Skeletal muscle cell (primary cell): ENCODE measurements around the gene MARCKSL1.

Experiments used
- DNase-seq: peaks from one replicate; pipeline ENCODE4 v3.0.0-alpha.2; 2010; ENCODE audit warnings: low read depth
- H3K4me3 ChIP-seq: 2 replicates; pipeline ENCODE4 v1.5.1; 2011; ENCODE audit warnings: low read depth, mild to moderate bottlenecking, control low read depth, low read length, moderate library complexity

Gene MARCKSL1

GRCh38 chr1:32353886-32354570 is 18.0 kb upstream of the MARCKSL1 start:
- peak; percentile 39 for DNase-seq
- H3K4me3 ChIP-seq: no peak overlapping the region

GRCh38 chr1:32353431-32353830 is 17.4 kb upstream of the MARCKSL1 start:
- DNase-seq: no peak
- H3K4me3 ChIP-seq: no peak overlapping the region

- no peak for DNase-seq
- H3K4me3 ChIP-seq: no peak overlapping the region
These were observed 16.9 kb upstream of the MARCKSL1 start for GRCh38 chr1:32352831-32353383.

- DNase-seq: no peak
- peak overlapping the region; percentile 62 for H3K4me3 ChIP-seq
These were observed 16.3 kb upstream of the MARCKSL1 start for GRCh38 chr1:32352239-32352745.

- DNase-seq: peak; percentile 72
- H3K4me3 ChIP-seq: peak overlapping the region; percentile 62
These were observed 15.6 kb upstream of the MARCKSL1 start for GRCh38 chr1:32351399-32352238.

- H3K4me3 ChIP-seq: peak overlapping the region; percentile 62
- no peak for DNase-seq
These were observed 14.9 kb upstream of the MARCKSL1 start for GRCh38 chr1:32350785-32351398.

GRCh38 chr1:32349211-32349708 is 13.2 kb upstream of the MARCKSL1 start:
- peak; percentile 29 for DNase-seq
- H3K4me3 ChIP-seq: no peak overlapping the region

GRCh38 chr1:32346532-32347157 is 10.6 kb upstream of the MARCKSL1 start:
- H3K4me3 ChIP-seq: no peak overlapping the region
- DNase-seq: no peak

GRCh38 chr1:32345289-32345827 is 9.3 kb upstream of the MARCKSL1 start:
- DNase-seq: peak; percentile 43
- no peak overlapping the region for H3K4me3 ChIP-seq

- H3K4me3 ChIP-seq: no peak overlapping the region
- no peak for DNase-seq
These were observed 6.7 kb upstream of the MARCKSL1 start for GRCh38 chr1:32342704-32343103.

GRCh38 chr1:32341971-32342370 is 5.9 kb upstream of the MARCKSL1 start:
- DNase-seq: no peak

GRCh38 chr1:32341186-32341757 is 5.2 kb upstream of the MARCKSL1 start:
- no peak overlapping the region for H3K4me3 ChIP-seq
- no peak for DNase-seq

More at GRCh38 chr1:32341971-32342370, 5.9 kb upstream of the MARCKSL1 start:
- H3K4me3 ChIP-seq: no peak overlapping the region

GRCh38 chr1:32339363-32339978 is 3.4 kb upstream of the MARCKSL1 start:
- DNase-seq: no peak
- no peak overlapping the region for H3K4me3 ChIP-seq

GRCh38 chr1:32338637-32339145 is 2.7 kb upstream of the MARCKSL1 start:
- no peak for DNase-seq
- H3K4me3 ChIP-seq: no peak overlapping the region

GRCh38 chr1:32337855-32338636 is 2.0 kb upstream of the MARCKSL1 start:
- H3K4me3 ChIP-seq: no peak overlapping the region
- DNase-seq: no peak

GRCh38 chr1:32336963-32337675 is 1.1 kb upstream of the MARCKSL1 start:
- no peak overlapping the region for H3K4me3 ChIP-seq
- DNase-seq: no peak

GRCh38 chr1:32336591-32336932 is 529 bp upstream of the MARCKSL1 start:
- H3K4me3 ChIP-seq: peak overlapping the region; percentile 82
- no peak for DNase-seq
